HUES48 (cell line): ENCODE measurements around the gene CDIPT.
A peak's percentile ranks its signal among the peaks of the same experiment; 100 is the strongest.
"Not testable (repeated sequence)": the region's sequence is repeated elsewhere in the genome, so short reads cannot be mapped to it uniquely, and the experiment has no call there.

Source experiments
- H3K27ac ChIP-seq: one replicate; pipeline ENCODE4 v1.7.0; 2013; ENCODE audit warnings: low read depth, low read length, inconsistent platforms
- H3K27me3 ChIP-seq: 2 replicates; pipeline ENCODE4 v1.6.1; 2013; ENCODE audit warnings: mild to moderate bottlenecking, low read length; ENCODE audit not compliant: control insufficient read depth, insufficient read depth
- H3K36me3 ChIP-seq: 2 replicates; pipeline ENCODE4 v1.6.1; 2013; ENCODE audit warnings: low read length; ENCODE audit not compliant: control insufficient read depth, insufficient read depth
- H3K4me1 ChIP-seq: 2 replicates; pipeline ENCODE4 v1.6.1; 2013; ENCODE audit warnings: mild to moderate bottlenecking, low read length; ENCODE audit not compliant: control insufficient read depth, insufficient read depth
- H3K4me3 ChIP-seq: 2 replicates; pipeline ENCODE4 v1.5.1; 2013; ENCODE audit warnings: mild to moderate bottlenecking, low read depth, low read length
- H3K9ac ChIP-seq: 2 replicates; pipeline ENCODE4 v1.6.1; 2013; ENCODE audit warnings: mild to moderate bottlenecking, low read depth, low read length, moderate library complexity
- H3K9me3 ChIP-seq: 2 replicates; pipeline ENCODE4 v1.6.1; 2013; ENCODE audit warnings: low read length; ENCODE audit not compliant: control insufficient read depth, insufficient read depth

CDIPT gene

DNA sequence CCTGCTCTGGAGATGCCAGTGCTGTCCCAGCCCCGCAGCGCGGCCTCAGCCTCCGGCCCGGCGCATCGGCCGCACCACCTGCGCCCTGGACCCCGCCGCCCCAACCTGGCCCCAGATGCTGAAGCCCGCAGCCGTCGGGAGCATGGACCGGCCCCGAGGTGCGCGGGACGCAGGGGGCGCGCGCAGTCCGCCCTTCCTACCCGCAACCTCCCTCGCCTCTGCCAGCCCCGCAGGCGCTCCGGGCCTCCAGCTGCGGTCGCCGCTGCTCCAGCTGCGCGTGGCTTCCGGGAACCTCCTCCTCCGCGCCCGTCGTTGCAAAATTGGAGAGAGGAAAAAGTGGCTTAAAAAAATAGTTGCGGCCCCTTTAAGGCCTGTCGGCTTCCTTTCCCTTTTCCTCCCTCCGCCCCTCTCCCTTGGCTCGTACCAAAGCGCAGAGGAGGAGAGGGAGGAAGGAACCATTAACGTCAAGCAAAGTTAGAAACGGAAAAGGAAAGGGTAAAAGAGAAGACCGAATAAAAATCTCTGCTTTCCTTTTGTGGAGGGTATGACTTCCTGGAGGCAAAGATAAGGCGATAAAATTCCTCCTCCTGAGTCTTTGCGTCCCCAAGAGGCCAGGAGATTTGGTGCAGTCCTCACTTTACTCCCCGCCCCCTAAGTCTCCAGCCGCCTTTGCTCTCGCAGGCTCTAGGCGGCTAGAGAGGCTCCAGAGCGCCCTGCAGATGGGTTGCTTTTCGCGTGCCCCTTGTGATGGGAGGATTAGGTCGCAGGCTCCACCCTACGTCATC, at the start of gene CDIPT:
Gene CDIPT, minus strand, starts transcription at position 343 of the 785 bp plus-strand sequence. CDS start 369 bp downstream, outside the sequence.
- Histone ChIP-seq H3K4me1 (peaks cover 4% of the 10 kb centered on the region; the same call in 1 of the 2 replicates), H3K9me3 (no peaks in the 10 kb centered on the region), H3K27ac (peak within 1 kb of the TSS; percentile 99), H3K27me3 (no peaks in the 10 kb centered on the region), H3K4me3 (peak within 1 kb of the TSS; percentile 97), H3K9ac (peak within 1 kb of the TSS; percentile 99), H3K36me3 (peaks cover 30% of the 10 kb centered on the region)

DNA sequence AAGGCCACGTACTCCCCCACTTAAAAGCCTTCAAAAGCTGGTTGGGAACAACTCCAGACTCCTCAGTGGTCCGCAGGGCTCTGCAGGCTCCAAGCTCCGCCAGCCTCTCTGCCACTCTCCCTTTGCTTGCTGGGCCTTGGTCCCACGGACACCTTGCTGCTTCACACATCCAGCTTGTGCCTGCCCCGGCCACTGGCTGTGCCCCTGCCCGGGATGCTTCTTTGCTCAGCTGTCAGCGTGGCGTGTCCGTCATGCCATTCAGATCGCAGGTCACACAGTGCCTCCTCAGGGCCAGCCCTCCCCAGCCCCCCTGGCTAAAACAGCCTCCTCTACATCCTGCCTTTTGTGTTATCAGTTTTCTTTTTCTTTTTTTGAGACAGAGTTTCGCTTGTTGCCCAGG, 49.1 kb upstream of the CDIPT start:
- Histone ChIP-seq H3K4me3 (no peak overlapping the region), H3K4me1 (no peaks in the 10 kb centered on the region), H3K36me3 (peaks cover 4% of the 10 kb centered on the region; the same call in 1 of the 2 replicates), H3K9me3 (no peaks in the 10 kb centered on the region), H3K9ac (no peak overlapping the region), H3K27me3 (no peaks in the 10 kb centered on the region), H3K27ac (no peak overlapping the region)

DNA sequence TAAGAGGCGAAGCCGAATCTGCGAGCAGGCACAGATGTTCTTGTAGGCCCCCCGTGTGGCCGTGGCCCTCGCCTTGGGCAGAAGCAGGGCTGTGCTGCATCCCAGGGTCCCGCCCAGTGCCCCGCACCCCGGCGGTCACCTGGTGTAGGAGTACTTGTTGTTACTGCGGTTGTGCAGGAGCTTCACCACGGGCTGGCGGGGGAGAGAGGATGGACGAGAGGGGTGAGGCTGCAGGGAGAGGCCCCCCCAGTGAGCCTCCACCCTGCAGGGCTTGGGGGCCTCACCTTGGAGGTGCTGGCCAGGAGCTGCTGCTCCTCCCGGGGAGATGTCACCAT, 48.6 kb upstream of the CDIPT start:
- no peak overlapping the region for H3K4me3 ChIP-seq
- peaks cover 4% of the 10 kb centered on the region for H3K36me3 ChIP-seq
- no peak overlapping the region for H3K27ac ChIP-seq
- H3K9ac ChIP-seq, result no peak overlapping the region
- H3K4me1 ChIP-seq, result no peaks in the 10 kb centered on the region
- H3K27me3 ChIP-seq, result no peaks in the 10 kb centered on the region
- no peaks in the 10 kb centered on the region for H3K9me3 ChIP-seq

DNA sequence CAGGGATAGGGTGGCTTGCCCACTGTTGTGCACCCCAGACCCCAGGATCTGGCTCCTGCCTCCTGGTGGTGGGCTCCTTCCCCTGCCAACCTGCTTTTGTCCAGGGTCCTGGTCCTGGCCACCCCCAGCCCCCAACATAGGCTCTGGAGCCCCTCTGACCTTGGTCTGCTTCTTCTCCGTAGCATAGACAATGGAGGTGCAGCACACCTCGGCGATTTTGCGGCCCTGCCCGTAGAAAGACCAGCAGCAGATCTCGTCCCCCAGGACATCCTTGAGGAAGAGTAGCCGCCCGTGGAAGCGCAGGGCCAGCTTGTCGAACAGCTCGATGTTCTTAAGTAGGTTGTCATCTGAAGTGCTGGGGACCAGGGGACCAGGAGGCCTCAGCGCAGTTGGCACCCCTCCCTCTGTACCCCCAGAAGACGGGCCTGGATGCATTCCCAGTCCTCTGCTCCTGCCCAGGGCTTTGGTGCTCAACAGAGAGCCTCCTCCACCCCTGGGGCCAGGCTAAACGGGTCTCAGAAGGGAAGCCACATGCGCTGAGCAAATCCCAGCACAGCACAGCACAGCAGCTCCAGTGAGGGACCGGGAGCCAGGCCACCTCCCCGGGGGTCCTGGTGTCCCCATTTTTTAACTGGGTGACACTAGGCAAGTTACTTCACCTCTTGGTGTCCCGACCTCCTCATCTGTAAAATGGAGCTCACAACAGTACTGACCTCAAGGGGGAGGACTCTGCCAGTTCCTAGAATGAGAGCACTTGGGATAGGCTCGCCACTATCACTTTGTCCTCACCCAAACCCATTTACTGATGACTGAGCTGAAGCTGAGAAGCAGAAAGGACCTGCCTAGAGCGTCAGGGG, 48.0 kb upstream of the CDIPT start:
- H3K4me1 ChIP-seq, result no peaks in the 10 kb centered on the region
- no peak overlapping the region for H3K9ac ChIP-seq
- peaks cover 9% of the 10 kb centered on the region for H3K36me3 ChIP-seq
- no peak overlapping the region for H3K27ac ChIP-seq
- H3K9me3 ChIP-seq, result no peaks in the 10 kb centered on the region
- no peaks in the 10 kb centered on the region for H3K27me3 ChIP-seq
- H3K4me3 ChIP-seq, result no peak overlapping the region

- H3K9ac ChIP-seq, H3K4me1 ChIP-seq, H3K9me3 ChIP-seq, H3K4me3 ChIP-seq, H3K27ac ChIP-seq, H3K27me3 ChIP-seq: not testable (repeated sequence)
- H3K36me3 ChIP-seq, result peaks cover 12% of the 10 kb centered on the region
These were observed 46.8 kb upstream of the CDIPT start for GRCh38 chr16:29909851-29910250.

DNA sequence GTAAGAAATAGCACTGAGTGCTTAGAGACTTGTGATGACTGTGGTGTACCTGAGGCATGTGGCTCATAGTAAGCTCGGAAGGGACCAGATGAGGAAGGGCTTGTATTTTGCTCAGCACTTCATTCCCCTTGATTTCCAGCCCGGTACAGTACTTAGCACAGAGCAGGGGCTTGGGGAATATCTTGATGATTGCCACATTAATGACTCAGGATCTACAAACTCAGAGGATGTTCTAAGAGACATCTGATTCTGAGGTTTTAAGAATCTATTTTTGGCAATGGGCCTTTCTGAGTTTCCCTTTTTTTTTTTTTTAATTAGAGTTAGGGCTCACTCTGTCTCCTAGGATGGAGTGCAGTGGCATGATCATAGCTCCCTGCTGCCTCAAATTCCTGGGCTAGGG, 46.4 kb upstream of the CDIPT start:
- H3K36me3 ChIP-seq, result peaks cover 15% of the 10 kb centered on the region
- H3K4me1 ChIP-seq, result no peaks in the 10 kb centered on the region
- no peaks in the 10 kb centered on the region for H3K27me3 ChIP-seq
- H3K27ac ChIP-seq, result no peak overlapping the region
- H3K9me3 ChIP-seq, result no peaks in the 10 kb centered on the region
- H3K9ac ChIP-seq, result no peak overlapping the region
- no peak overlapping the region for H3K4me3 ChIP-seq

DNA sequence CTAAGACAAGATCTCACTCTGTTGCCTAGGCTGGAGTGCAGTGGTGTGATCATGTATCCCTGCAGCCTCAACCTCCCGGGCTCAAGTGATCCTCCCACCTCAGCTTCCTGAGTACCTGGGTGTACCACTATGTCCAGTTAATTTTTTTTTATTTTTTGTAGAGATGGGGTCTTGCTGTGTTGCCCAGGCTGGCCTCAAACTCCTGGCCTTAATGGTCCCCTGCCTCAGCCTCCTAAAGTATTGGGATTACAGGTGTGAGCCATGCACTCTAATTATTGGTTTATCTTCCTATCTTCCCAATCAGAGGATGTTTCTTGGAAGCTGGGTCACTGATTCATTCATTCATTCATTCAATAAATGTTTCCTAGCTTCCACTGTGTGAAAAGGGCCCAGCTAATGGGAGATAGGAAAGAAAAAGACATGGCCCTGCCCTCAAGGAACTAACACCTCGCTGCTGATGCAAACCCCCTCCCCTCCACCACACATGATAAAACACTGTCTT, 45.7 kb upstream of the CDIPT start:
- no peaks in the 10 kb centered on the region for H3K27me3 ChIP-seq
- H3K4me3 ChIP-seq, result no peak overlapping the region
- H3K9me3 ChIP-seq, result no peaks in the 10 kb centered on the region
- H3K4me1 ChIP-seq, result no peaks in the 10 kb centered on the region
- H3K9ac ChIP-seq, result no peak overlapping the region
- no peak overlapping the region for H3K27ac ChIP-seq
- H3K36me3 ChIP-seq, result peaks cover 16% of the 10 kb centered on the region

DNA sequence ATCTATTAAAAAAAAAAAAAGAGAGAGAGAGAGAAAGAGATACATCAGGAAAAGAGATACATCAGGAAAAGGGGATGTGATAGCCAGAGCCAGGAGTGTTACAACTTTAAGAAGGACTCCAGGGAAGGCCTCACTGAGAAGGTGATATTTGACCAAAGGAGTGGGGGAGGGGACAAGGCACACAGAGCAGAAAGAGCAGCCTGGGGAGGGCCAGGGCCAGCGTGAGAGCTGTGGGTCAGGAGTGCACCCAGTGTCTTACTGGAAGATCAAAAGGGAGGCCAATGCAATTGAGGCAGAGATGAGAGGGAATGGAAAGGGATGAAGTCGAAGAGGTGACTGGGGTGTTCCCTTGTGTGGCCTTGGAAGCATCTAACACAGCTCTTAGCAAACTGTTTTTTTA, 44.9 kb upstream of the CDIPT start:
- H3K27ac ChIP-seq, result no peak overlapping the region
- no peaks in the 10 kb centered on the region for H3K4me1 ChIP-seq
- no peaks in the 10 kb centered on the region for H3K27me3 ChIP-seq
- H3K4me3 ChIP-seq, result no peak overlapping the region
- H3K9ac ChIP-seq, result no peak overlapping the region
- H3K9me3 ChIP-seq, result no peaks in the 10 kb centered on the region
- H3K36me3 ChIP-seq, result peaks cover 20% of the 10 kb centered on the region

GRCh38 chr16:29906520-29907244, 43.7 kb upstream of the CDIPT start:
- no peaks in the 10 kb centered on the region for H3K27me3 ChIP-seq
- H3K4me1 ChIP-seq, result peaks cover 4% of the 10 kb centered on the region; the same call in 1 of the 2 replicates
- no peak overlapping the region for H3K4me3 ChIP-seq
- H3K9ac ChIP-seq, result no peak overlapping the region
- H3K36me3 ChIP-seq, result peaks cover 20% of the 10 kb centered on the region
- no peaks in the 10 kb centered on the region for H3K9me3 ChIP-seq
- no peak overlapping the region for H3K27ac ChIP-seq

DNA sequence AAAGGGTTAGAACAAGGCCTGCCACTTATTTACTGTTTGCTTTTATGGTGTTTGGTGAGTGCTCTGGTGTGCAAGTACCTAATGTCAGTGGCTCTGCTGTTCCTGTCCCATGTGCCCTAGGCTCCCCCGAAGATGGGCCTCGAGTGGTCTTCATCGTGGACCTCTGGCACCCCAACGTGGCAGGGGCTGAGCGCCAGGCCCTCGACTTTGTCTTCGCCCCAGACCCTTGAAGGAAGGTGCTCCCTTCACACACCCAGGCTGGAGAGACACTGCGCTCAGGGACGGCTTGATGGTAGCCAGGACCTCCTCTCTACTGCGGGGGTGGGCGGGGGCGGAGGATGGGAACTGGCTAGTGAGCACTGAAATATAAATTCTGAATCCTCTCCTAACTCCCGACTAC, 42.6 kb upstream of the CDIPT start:
- Histone ChIP-seq H3K9ac (no peak overlapping the region), H3K4me1 (peaks cover 5% of the 10 kb centered on the region; the same call in 1 of the 2 replicates)

More for the DNA sequence above, 42.6 kb upstream of the CDIPT start:
- no peak overlapping the region for H3K4me3 ChIP-seq
- no peak overlapping the region for H3K27ac ChIP-seq
- H3K9me3 ChIP-seq, result no peaks in the 10 kb centered on the region
- H3K36me3 ChIP-seq, result peaks cover 20% of the 10 kb centered on the region
- H3K27me3 ChIP-seq, result no peaks in the 10 kb centered on the region
